Measurements from ENCODE around the gene CPZ.

Gene CPZ

GRCh38 chr4:8594097-8595038 lies 1.8 kb downstream of the CPZ start:
- DNase-seq (ENCODE audit: low read depth, low spot score), result no peak

GRCh38 chr4:8595237-8596087 lies 2.9 kb downstream of the CPZ start:
- no peak for DNase-seq (ENCODE audit: low read depth, low spot score)

- DNase-seq (ENCODE audit: low read depth, low spot score), result no peak
Measured at GRCh38 chr4:8596891-8597290, 4.3 kb downstream of the CPZ start.

GRCh38 chr4:8597319-8597718 lies 4.8 kb downstream of the CPZ start:
- DNase-seq (ENCODE audit: low read depth, low spot score), result no peak

GRCh38 chr4:8597791-8598190 lies 5.2 kb downstream of the CPZ start:
- no peak for DNase-seq (ENCODE audit: low read depth, low spot score)

GRCh38 chr4:8598391-8599090 lies 6.0 kb downstream of the CPZ start:
- DNase-seq (ENCODE audit: low read depth, low spot score), result no peak

GRCh38 chr4:8599091-8599460 lies 6.5 kb downstream of the CPZ start:
- DNase-seq (ENCODE audit: low read depth, low spot score), result no peak

- DNase-seq (ENCODE audit: low read depth, low spot score), result no peak
Measured at GRCh38 chr4:8599657-8600056, 7.1 kb downstream of the CPZ start.

GRCh38 chr4:8600266-8600665 lies 7.7 kb downstream of the CPZ start:
- DNase-seq (ENCODE audit: low read depth, low spot score), result no peak

- no peak for DNase-seq (ENCODE audit: low read depth, low spot score)
Measured at GRCh38 chr4:8600686-8601085, 8.1 kb downstream of the CPZ start.

GRCh38 chr4:8601086-8601485 lies 8.5 kb downstream of the CPZ start:
- DNase-seq (ENCODE audit: low read depth, low spot score), result no peak

- DNase-seq (ENCODE audit: low read depth, low spot score), result no peak
Measured at GRCh38 chr4:8601556-8601955, 9.0 kb downstream of the CPZ start.

GRCh38 chr4:8602686-8603430 lies 10.3 kb downstream of the CPZ start:
- no peak for DNase-seq (ENCODE audit: low read depth, low spot score)

- DNase-seq (ENCODE audit: low read depth, low spot score), result no peak
Measured at GRCh38 chr4:8603931-8604330, 11.4 kb downstream of the CPZ start.

- no peak for DNase-seq (ENCODE audit: low read depth, low spot score)
Measured at GRCh38 chr4:8605289-8605688, 12.7 kb downstream of the CPZ start.

GRCh38 chr4:8606476-8606875 lies 13.9 kb downstream of the CPZ start:
- DNase-seq (ENCODE audit: low read depth, low spot score), result no peak

GRCh38 chr4:8606966-8607365 lies 14.4 kb downstream of the CPZ start:
- no peak for DNase-seq (ENCODE audit: low read depth, low spot score)

GRCh38 chr4:8607603-8608481 lies 15.3 kb downstream of the CPZ start:
- DNase-seq (ENCODE audit: low read depth, low spot score), result no peak

GRCh38 chr4:8608714-8609391 lies 16.3 kb downstream of the CPZ start:
- no peak for DNase-seq (ENCODE audit: low read depth, low spot score)

GRCh38 chr4:8609406-8609805 lies 16.8 kb downstream of the CPZ start:
- DNase-seq (ENCODE audit: low read depth, low spot score), result no peak
